Vagina (tissue), 2 donors: ENCODE results near the gene PRMT2. TPM values are rescaled to one million over a fixed set of nuclear protein-coding genes. Genes with fewer than 3 reads are reported as not detected.
"Not testable (repeated sequence)": the region's sequence is repeated elsewhere in the genome, so short reads cannot be mapped to it uniquely, and the experiment has no call there.

Experiments used
- DNase-seq, 2 donors: peaks; one replicate each; pipeline ENCODE4 v3.0.0-alpha.2; 2017; ENCODE audit errors: extremely low spot score in 2 of 2
- H3K27ac ChIP-seq: fragments of 200-600 bp; sonication (generic); one replicate; pipeline ENCODE4 v1.5.1; 2019
- H3K27me3 ChIP-seq: fragments of 200-600 bp; sonication (generic); one replicate; pipeline ENCODE4 v1.5.1; 2019
- H3K36me3 ChIP-seq, 2 donors: fragments of 200-600 bp; sonication (generic); one replicate each; pipeline ENCODE4 v1.5.1; 2017 to 2019
- H3K4me1 ChIP-seq: fragments of 200-600 bp; sonication (generic); one replicate; pipeline ENCODE4 v1.5.1; 2019
- H3K4me3 ChIP-seq, 2 donors: fragments of 200-600 bp; sonication (generic); 1 replicate in 1 of 2; 2 replicates in 1 of 2; pipeline ENCODE4 v1.5.1; 2016 to 2019
- H3K9me3 ChIP-seq: fragments of 200-600 bp; sonication (generic); one replicate; pipeline ENCODE4 v1.5.1; 2019
- CTCF ChIP-seq, 3 experiments: fragments of 450-650 bp in 2 of 3; fragments of 200-600 bp in 1 of 3; sonication (generic) in 1 of 3; IDR thresholded peaks; one replicate each; pipeline ENCODE4 v1.5.1; 2017 to 2019; ENCODE audit warnings: antibody characterized with exemption in 3 of 3, mild to moderate bottlenecking in 2 of 3, moderate library complexity in 2 of 3
- POLR2A ChIP-seq, 2 donors: fragments of 450-650 bp; IDR thresholded peaks; one replicate each; pipeline ENCODE4 v1.6.1; 2017; ENCODE audit warnings: antibody characterized with exemption in 2 of 2, mild to moderate bottlenecking in 2 of 2, moderate library complexity in 2 of 2
- POLR2AphosphoS5 ChIP-seq, 2 donors: sonication (generic); formaldehyde crosslinking; IDR thresholded peaks; one replicate each; pipeline ENCODE4 v1.9.0; 2017; ENCODE audit warnings: antibody characterized with exemption in 2 of 2, mild to moderate bottlenecking in 2 of 2, low read depth in 1 of 2; ENCODE audit not compliant: insufficient read depth in 1 of 2
- intact Hi-C: fragments of 100-400 bp; cut with DNase I; formaldehyde crosslinking; loops from one replicate; pipeline ENCODE4 v1.15.1; 2023
- total RNA-seq: library from RNA; depleted of rRNA; stranded (reverse); fragments of >200 nt; gene quantifications from one replicate; pipeline ENCODE4 v1.2.3, GENCODE V29; 2016

Gene PRMT2
- total RNA-seq, 1 donor from 2014 or later = 78.1 TPM

DNA sequence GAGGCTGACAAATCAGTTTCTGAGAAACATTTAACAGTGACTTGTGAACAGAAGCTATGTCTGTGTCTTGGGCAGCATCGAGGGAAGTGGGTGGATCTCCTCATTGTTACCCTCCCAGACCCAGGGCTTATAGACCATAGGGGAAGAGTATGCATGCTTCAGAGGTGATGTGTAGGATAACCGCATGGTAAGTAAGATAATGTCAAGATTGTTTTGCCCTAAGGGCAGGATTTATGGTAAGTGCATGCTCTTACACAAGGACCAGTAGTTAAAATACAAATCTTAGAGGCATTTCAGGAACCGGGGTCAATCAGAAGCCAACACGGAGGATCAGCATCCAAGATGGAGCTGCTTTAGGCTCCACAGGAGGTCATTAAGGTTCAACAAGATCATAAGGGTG is 7.7 kb upstream of the PRMT2 start:
- Histone ChIP-seq H3K27ac (no peak overlapping the region), H3K27me3 (no peaks in the 10 kb centered on the region), H3K4me1 (no peaks in the 10 kb centered on the region), H3K9me3 (peaks cover 6% of the 10 kb centered on the region), H3K4me3 (no peak overlapping the region), H3K36me3 (no peaks in the 10 kb centered on the region)
- no peak for DNase-seq
- TF ChIP-seq CTCF (IDR thresholded peaks at IDR 0.05) (no peak), POLR2A (IDR thresholded peaks at IDR 0.05) (no peak), POLR2AphosphoS5 (IDR thresholded peaks at IDR 0.05; ENCODE audit: insufficient read depth in 1 of 2, low read depth in 1 of 2) (no peak)
- intact Hi-C loops = no loop called here

DNA sequence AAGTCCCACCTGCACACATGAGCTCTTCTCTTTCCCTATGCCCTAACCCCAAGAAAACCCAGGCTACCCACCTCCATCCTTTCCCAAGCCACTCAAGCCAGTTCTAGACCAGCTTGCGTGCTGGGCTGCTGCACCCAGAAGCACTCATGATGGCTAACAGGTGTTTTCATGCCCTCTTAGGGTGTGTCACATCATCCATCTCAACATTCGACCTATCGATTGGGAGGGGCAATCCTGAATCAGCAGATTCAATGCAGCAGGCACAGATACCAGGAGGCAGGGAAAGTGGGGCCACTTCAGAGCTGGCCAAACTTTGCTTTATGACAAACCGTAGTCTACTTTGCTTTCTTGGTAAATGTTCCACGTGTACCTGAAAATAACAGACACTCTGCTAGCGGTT is 6.6 kb upstream of the PRMT2 start:
- H3K9me3 ChIP-seq = peaks cover 6% of the 10 kb centered on the region
- DNase-seq = no peak
- intact Hi-C loops = no loop called here
- no peaks in the 10 kb centered on the region for H3K36me3 ChIP-seq
- H3K4me1 ChIP-seq = no peaks in the 10 kb centered on the region
- no peak overlapping the region for H3K27ac ChIP-seq
- H3K27me3 ChIP-seq = no peaks in the 10 kb centered on the region
- no peak for TF ChIP-seq CTCF (IDR thresholded peaks at IDR 0.05)
- no peak for TF ChIP-seq POLR2AphosphoS5 (IDR thresholded peaks at IDR 0.05; ENCODE audit: insufficient read depth in 1 of 2, low read depth in 1 of 2)
- no peak for TF ChIP-seq POLR2A (IDR thresholded peaks at IDR 0.05)
- no peak overlapping the region for H3K4me3 ChIP-seq

GRCh38 chr21:46630915-46631314 is 4.6 kb upstream of the PRMT2 start:
- DNase-seq, H3K4me3 ChIP-seq, H3K9me3 ChIP-seq, intact Hi-C loops, H3K27me3 ChIP-seq, H3K36me3 ChIP-seq, H3K27ac ChIP-seq: not testable (repeated sequence)
- H3K4me1 ChIP-seq = peaks cover 10% of the 10 kb centered on the region

DNA sequence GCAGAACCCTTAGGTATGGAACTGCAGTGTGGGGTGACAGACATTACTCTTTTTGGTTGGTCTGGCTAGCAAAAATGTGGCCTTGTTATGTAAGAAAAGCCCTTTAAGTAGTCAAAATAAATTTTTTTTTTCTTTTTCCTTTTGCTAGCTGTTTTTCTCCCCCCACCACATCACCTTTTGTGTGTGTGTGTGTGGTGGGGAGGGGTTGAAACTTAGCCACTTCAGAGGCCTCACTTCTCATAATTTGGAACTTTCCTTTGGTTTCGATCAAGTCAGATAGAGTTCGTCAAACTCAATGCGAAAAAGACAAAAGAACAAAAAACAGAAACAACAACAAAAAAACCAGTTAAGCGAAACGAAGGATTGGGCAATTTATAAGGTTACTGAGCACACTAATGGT is 1.9 kb upstream of the PRMT2 start:
- peaks cover 37% of the 10 kb centered on the region for H3K4me1 ChIP-seq
- no peak overlapping the region for H3K4me3 ChIP-seq
- no peaks in the 10 kb centered on the region for H3K27me3 ChIP-seq
- H3K9me3 ChIP-seq = no peaks in the 10 kb centered on the region
- H3K27ac ChIP-seq = peak overlapping the region; percentile 99
- no peak for DNase-seq
- intact Hi-C loops = no loop called here
- no peaks in the 10 kb centered on the region for H3K36me3 ChIP-seq
- TF ChIP-seq CTCF (IDR thresholded peaks at IDR 0.05) (no peak), POLR2A (IDR thresholded peaks at IDR 0.05) (no peak), POLR2AphosphoS5 (IDR thresholded peaks at IDR 0.05; ENCODE audit: insufficient read depth in 1 of 2, low read depth in 1 of 2) (no peak)

- intact Hi-C loops = no loop called here
These were observed 1.0 kb upstream of the PRMT2 start for GRCh38 chr21:46634427-46634826.

More at GRCh38 chr21:46634427-46634826, 1.0 kb upstream of the PRMT2 start:
- TF ChIP-seq POLR2A (IDR thresholded peaks at IDR 0.05) = no peak
- TF ChIP-seq POLR2AphosphoS5 (IDR thresholded peaks at IDR 0.05; ENCODE audit: insufficient read depth in 1 of 2, low read depth in 1 of 2) = no peak
- no peak for TF ChIP-seq CTCF (IDR thresholded peaks at IDR 0.05)
- Histone ChIP-seq H3K27ac (peak overlapping the region; percentile 99), H3K4me3 (peak overlapping the region; percentile 72 to 97), H3K27me3 (no peaks in the 10 kb centered on the region), H3K9me3 (no peaks in the 10 kb centered on the region), H3K4me1 (peaks cover 46% of the 10 kb centered on the region), H3K36me3 (no peaks in the 10 kb centered on the region)
- no peak for DNase-seq
